Astrocyte of the cerebellum (primary cell): ENCODE data around the gene UQCRHL.
A peak's percentile ranks its signal among the peaks of the same experiment; 100 is the strongest.
"Not testable (repeated sequence)": the region's sequence is repeated elsewhere in the genome, so short reads cannot be mapped to it uniquely, and the experiment has no call there.

ENCODE experiments used
- DNase-seq: peaks from one replicate; pipeline ENCODE4 v3.0.0-alpha.2; 2011; ENCODE audit warnings: low read depth
- H3K4me3 ChIP-seq: 2 replicates; pipeline ENCODE4 v1.5.1; 2011; ENCODE audit warnings: mild to moderate bottlenecking, low read depth, low read length, moderate library complexity
- in situ Hi-C: cut with HindIII; loops from 2 replicates; pipeline ENCODE4 v1.10.0; 2017; ENCODE audit warnings: low sequenced_read_pairs
- TF ChIP-seq, protein P1 (sequence below): IDR thresholded peaks from 2 replicates; pipeline ENCODE4 v1.5.1; 2012; ENCODE audit warnings: low read length, low read depth, moderate library complexity, mild to moderate bottlenecking; ENCODE audit errors: missing control alignments

The UQCRHL gene

DNA sequence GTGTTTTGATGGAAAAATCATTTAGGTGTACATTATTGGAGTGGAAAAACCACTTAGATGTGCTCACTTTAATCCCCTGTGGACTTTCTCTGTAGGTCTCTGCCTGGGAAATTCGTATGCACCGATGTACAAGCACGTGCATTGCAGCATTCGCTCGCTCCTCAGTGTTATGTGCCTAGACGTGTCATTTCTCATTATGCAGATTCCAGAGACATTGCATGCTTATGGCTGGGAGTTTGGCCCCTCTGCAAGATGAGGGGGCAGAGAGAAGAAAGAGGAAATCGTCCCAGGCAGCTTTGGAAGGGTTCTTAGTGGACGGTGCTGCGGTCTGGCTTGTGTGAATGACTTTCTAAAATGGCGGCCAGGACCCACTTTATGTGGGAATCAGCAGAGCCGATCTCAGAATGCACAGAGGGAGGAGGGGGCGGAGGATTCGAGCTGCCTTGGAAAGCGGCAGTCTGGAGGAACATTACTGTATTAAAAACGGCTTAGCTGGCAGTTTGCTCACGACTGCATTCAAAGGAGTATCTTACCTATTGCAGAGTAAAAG, 42.4 kb upstream of the UQCRHL start:
- TF ChIP-seq, protein P1, sequence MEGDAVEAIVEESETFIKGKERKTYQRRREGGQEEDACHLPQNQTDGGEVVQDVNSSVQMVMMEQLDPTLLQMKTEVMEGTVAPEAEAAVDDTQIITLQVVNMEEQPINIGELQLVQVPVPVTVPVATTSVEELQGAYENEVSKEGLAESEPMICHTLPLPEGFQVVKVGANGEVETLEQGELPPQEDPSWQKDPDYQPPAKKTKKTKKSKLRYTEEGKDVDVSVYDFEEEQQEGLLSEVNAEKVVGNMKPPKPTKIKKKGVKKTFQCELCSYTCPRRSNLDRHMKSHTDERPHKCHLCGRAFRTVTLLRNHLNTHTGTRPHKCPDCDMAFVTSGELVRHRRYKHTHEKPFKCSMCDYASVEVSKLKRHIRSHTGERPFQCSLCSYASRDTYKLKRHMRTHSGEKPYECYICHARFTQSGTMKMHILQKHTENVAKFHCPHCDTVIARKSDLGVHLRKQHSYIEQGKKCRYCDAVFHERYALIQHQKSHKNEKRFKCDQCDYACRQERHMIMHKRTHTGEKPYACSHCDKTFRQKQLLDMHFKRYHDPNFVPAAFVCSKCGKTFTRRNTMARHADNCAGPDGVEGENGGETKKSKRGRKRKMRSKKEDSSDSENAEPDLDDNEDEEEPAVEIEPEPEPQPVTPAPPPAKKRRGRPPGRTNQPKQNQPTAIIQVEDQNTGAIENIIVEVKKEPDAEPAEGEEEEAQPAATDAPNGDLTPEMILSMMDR, result no peak
- no peak for DNase-seq
- in situ Hi-C loops, result no loop called here
- peak overlapping the region; percentile 90 for H3K4me3 ChIP-seq

DNA sequence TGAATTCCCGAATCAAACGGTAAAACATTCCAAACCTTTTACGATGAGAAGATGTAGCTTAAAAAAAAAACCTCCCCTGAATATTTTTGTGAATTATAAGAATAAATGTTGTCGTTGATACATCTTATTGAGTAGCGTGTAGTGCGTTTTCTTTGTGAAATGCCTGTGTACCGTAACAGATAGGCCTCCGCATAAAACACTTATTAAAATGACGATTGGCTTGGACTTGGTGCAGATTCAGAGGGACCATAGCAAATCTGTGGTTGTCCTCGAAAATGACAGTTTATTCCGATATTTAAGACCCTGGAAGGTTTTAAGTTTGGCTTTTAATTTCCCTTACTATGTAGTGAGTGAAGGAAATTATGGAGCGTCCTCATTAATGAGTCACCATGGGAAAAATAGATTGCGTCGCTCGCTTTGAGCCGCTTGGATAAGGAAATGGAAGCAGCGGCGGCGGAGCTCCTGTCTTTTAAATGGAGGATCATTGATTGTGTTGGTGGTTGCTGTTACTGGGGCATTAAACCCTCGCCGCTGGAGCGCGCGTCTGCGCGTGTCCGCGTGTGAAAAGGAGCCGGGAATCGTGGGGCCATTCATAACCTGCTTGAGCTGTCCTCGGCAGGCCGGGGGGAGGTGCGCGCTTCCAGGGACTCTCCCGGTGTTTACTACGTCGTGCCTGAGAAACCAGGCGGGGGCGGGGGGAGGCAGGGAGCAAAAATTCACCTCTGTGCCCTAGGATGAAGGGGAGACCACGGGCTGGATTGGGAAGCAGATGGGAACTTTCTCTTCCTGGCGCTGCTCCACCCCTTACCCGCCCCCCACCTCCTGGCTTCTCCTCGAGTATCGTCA, 41.7 kb upstream of the UQCRHL start:
- peak; percentile 62 for DNase-seq
- in situ Hi-C loops, result no loop called here
- peak overlapping the region; percentile 90 for H3K4me3 ChIP-seq

DNA sequence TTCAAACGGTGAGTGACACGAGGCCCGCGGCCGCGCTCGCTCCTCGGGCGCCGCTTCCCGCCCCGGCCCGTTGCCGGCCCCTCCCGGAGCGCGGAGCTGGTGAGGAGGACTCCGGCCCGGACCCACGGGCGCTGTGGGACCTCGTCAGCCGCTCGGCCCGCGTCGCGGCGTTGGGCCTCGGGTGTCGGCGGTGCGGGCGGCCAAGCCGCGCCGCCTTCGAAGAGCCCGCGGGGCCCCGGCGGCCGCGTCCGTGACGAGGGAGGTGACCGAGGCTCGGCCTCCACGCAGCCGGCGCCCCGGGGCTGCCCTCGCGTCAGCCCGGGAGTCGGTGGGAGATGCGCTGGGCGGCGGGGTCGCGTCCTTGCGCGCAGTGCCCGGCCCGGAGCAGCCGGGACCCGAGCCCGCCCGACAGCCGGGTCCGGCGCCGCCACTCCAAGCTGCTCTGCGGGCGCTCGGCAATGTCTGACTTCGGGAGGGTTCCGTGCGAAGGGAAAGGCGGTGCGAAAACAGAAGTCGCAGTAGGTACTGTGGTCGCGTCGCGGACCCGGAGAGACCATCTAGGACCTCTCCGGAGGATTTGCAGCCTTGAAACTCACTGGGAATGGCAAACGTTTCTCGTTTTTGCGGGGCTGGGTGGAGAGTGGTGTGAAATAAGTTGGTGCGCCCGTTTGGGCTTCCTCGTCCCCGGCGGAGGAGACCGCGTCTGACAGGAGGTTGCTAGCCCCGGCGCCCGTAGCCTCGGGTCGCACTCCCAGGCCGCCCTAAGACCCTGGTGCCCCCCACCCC, 40.9 kb upstream of the UQCRHL start:
- in situ Hi-C loops, result no loop called here
- TF ChIP-seq, protein P1, result no peak
- no peak for DNase-seq
- H3K4me3 ChIP-seq, result peak overlapping the region; percentile 90

More for the DNA sequence above, 41.7 kb upstream of the UQCRHL start:
- TF ChIP-seq, protein P1, result no peak

DNA sequence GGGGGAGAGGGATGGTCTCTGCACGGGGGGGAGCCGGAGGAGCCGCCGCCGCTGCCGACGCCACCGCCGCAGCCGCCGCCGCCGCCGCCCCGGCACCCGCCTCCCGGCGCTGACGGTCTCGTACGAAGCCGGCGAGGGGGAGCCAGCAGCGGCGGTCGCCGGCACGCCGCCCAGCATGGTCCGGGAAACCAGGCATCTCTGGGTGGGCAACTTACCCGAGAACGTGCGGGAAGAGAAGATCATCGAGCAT, 40.4 kb upstream of the UQCRHL start:
- peak overlapping the region; percentile 90 for H3K4me3 ChIP-seq
- TF ChIP-seq, protein P1, result no peak
- in situ Hi-C loops, result no loop called here
- no peak for DNase-seq

DNA sequence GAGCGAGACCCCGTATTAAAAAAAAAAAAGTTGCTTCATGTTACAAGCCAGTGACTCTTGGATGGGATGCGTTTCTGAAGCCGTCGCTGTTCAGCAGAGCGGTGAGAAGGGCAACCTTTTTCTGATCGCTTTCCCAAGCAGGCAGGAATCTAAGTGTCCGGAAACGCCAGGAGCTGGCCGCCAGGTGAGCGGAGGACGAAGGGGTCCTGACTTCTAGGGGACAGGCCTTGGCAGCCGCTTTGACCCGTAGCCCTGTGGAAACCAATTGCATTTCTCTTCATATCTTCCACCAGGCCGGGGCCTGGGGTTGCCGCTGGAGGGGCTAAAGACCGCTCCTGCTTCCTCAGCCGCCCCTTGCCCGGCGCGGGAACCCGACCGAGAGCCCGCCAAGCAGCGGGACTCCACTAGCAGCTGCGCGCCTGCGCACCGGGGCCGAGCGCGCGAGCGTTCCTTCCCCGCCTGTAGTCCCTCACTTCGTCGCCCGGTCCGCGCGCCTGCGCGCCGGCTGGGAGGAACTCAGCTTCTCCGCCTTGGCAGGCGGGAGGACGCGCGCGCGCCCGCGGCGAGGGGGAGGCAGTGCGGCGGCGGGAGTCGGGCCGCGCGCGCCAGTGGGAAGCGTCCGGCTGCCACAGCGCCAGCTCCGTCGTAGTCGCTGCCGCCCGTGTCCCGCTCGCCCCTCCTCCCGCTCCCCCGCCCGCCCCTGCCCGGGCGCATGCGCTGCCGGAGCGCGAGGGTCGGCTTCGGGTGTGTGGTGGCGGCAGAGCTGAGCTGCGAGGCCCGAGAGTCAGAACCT, 39.8 kb upstream of the UQCRHL start, which contains the start of gene SPEN:
TSS of gene SPEN (plus strand) at position 608 of the 793 bp plus-strand sequence. CDS start 361 bp downstream, outside the sequence.
- peak within 1 kb of the TSS; percentile 90 for H3K4me3 ChIP-seq
- DNase-seq, result peak; percentile 89
- TF ChIP-seq, protein P1, result no peak
- in situ Hi-C loops, result no loop called here

DNA sequence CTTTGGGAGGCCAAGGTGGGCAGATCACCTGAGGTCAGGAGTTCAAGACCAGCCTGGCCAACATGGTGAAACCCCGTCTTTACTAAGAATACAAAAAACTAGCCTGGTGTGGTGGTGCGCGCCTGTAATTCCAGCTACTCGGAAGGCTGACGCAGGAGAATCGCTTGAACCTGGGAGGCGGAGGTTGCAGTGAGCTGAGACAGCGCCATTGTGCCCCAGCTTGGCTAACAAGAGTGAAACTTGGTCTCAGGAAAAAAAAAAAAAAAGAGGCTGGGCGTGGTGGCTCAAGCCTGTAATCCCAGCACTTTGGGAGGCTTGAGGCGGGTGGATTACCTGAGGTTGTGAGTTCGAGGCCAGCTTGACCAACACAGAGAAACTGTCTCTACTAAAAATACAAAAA, 38.6 kb upstream of the UQCRHL start:
- DNase-seq, H3K4me3 ChIP-seq, in situ Hi-C loops: not testable (repeated sequence)
